Type B pancreatic cell (in vitro differentiated cells): ENCODE data around the gene CHCHD2. TPM values are rescaled to one million over a fixed set of nuclear protein-coding genes. Genes with fewer than 3 reads are reported as not detected.
"Not testable (repeated sequence)": the region's sequence is repeated elsewhere in the genome, so short reads cannot be mapped to it uniquely, and the experiment has no call there.

Source experiments
- DNase-seq: peaks from one replicate; pipeline ENCODE4 v3.0.0; 2021; ENCODE audit warnings: mixed read lengths; ENCODE audit not compliant: unreplicated experiment; ENCODE audit errors: extremely low spot score
- H3K27ac Mint-ChIP-seq: 2 replicates; pipeline ENCODE4 v1.8.0; 2021; ENCODE audit warnings: mild to moderate bottlenecking, mixed read lengths
- H3K27me3 Mint-ChIP-seq: 2 replicates; pipeline ENCODE4 v1.8.0; 2021; ENCODE audit warnings: mixed read lengths
- H3K36me3 Mint-ChIP-seq: 2 replicates; pipeline ENCODE4 v1.8.0; 2021; ENCODE audit warnings: mixed read lengths
- H3K4me1 Mint-ChIP-seq: one replicate; pipeline ENCODE4 v1.8.0; 2021; ENCODE audit warnings: mixed read lengths; ENCODE audit not compliant: unreplicated experiment
- H3K4me3 Mint-ChIP-seq: 2 replicates; pipeline ENCODE4 v1.8.0; 2021; ENCODE audit warnings: mild to moderate bottlenecking, mixed read lengths
- H3K9me3 Mint-ChIP-seq: 2 replicates; pipeline ENCODE4 v1.8.0; 2021; ENCODE audit warnings: mixed read lengths
- long read RNA-seq: library from polyadenylated mRNA; unstranded; transcript quantifications from one replicate; pipeline ENCODE4 v2.0.0, GENCODE V29; 2020
- total RNA-seq: library from RNA; stranded (reverse); gene quantifications from 2 replicates; pipeline ENCODE4 v1.2.1, GENCODE V29; 2021; ENCODE audit warnings: low replicate concordance
- TF ChIP-seq, protein P1 (sequence below): fragments of 200-600 bp; sonication (generic); conservative IDR thresholded peaks from 2 replicates; pipeline ENCODE4 v1.5.0; 2021; ENCODE audit warnings: antibody characterized with exemption, mild to moderate bottlenecking

The CHCHD2 gene, protein sequence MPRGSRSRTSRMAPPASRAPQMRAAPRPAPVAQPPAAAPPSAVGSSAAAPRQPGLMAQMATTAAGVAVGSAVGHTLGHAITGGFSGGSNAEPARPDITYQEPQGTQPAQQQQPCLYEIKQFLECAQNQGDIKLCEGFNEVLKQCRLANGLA
- 61.8 and 251 TPM in 2 replicates for total RNA-seq
- long read RNA-seq, transcript CHCHD2-201 (4 exons, 901 nt) = major isoform, 45 of 45 reads
- long read RNA-seq, partial matches to known transcripts = 0 of 45 reads
- long read RNA-seq, other reads (novel, unspliced or antisense) = 0 of 45 reads

DNA sequence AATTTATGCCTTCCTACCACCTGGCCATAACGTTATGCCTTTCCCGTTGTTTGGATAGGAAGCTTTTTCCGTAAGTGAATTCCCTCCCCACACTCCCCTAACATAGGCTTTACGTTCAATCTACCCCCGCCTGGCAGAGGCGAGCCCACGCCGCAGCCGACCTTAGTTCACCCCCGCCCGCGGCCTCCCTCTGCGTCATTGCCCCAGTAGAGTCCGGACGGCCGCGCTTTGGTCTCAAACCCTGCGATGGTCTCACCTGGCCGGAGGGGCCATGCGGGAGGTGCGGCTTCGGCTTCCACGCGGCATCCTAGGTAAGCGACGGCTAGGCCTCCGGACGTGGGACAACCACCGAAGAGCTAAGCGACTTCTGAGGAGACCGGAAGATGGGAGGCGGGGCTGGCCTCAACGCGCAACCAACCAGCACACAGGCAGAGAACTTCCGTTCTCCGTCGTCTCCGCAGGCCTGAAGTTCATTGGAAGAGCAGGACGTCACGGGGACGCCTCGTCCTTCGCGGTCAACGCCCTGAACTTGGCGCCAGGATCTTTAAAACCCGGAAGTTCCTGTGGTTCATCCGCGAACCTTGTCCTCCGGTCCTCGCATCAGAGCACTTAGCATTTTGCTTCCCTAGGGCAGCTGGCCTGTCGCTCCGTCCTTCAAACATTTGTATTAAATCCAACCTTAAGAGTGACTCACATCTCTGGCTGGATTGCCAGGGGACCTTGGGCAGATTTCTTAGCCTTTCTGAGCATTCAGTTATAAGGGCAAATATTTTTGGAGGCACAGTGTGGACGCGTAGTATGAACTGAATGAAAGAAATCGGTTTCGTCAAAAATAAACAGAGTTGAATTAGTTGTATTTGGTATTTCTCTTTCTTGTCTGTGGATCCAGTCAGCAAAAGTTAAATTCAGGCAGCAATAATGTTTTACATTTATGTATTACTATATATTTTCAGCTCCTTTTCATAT lies at the start of gene CHCHD2:
Gene CHCHD2, minus strand, starts transcription at position 369 of the 966 bp plus-strand sequence. Its CDS starts 63 bp downstream, at position 306.
- Mint-ChIP-seq H3K4me3 (peak within 1 kb of the TSS; percentile 97), H3K4me1 (peaks cover 8% of the 10 kb centered on the region), H3K9me3 (peaks cover 7% of the 10 kb centered on the region), H3K27ac (peak within 1 kb of the TSS; percentile 94), H3K36me3 (peaks cover 8% of the 10 kb centered on the region), H3K27me3 (no peaks in the 10 kb centered on the region)
- DNase-seq = peak; percentile 88
- TF ChIP-seq, protein P1, sequence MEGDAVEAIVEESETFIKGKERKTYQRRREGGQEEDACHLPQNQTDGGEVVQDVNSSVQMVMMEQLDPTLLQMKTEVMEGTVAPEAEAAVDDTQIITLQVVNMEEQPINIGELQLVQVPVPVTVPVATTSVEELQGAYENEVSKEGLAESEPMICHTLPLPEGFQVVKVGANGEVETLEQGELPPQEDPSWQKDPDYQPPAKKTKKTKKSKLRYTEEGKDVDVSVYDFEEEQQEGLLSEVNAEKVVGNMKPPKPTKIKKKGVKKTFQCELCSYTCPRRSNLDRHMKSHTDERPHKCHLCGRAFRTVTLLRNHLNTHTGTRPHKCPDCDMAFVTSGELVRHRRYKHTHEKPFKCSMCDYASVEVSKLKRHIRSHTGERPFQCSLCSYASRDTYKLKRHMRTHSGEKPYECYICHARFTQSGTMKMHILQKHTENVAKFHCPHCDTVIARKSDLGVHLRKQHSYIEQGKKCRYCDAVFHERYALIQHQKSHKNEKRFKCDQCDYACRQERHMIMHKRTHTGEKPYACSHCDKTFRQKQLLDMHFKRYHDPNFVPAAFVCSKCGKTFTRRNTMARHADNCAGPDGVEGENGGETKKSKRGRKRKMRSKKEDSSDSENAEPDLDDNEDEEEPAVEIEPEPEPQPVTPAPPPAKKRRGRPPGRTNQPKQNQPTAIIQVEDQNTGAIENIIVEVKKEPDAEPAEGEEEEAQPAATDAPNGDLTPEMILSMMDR = no peak

- H3K36me3 Mint-ChIP-seq, H3K4me1 Mint-ChIP-seq, H3K27ac Mint-ChIP-seq, H3K9me3 Mint-ChIP-seq, DNase-seq, H3K27me3 Mint-ChIP-seq, H3K4me3 Mint-ChIP-seq: not testable (repeated sequence)
These were observed 24.8 kb upstream of the CHCHD2 start for GRCh38 chr7:56131062-56131461.

DNA sequence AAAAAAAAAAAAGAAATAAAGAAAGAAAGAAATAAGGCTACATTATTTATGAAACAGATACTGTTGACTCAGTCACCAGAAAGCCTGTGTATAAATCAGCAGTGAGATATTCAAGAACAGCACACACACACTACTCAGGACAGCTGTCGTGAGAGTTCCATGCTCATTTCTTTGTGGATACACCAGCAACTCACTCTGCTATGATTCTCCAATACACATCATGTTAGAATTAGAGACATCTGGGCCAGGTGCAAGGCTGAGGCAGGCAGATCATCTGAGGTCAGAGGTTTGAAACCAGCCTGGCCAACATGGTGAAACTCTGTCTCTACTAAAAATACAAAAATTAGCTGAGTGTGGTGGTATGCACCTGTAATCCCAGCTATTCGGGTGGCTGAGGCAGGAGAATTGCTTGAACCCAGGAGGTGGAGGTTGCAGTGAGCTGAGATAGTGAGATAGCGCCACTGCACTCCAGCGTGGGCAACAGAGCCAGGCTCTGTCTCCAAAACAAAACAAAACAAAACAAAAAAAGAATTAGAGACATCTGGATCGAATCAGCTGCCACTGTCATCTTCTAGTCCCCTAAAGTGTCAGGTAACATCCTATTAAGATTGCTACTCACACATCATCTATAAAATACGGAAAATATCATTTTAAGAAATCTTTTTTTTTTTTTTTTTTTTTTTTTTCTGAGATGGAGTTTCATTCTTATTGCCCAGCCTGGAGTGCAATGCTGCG lies 21.1 kb upstream of the CHCHD2 start:
- Mint-ChIP-seq H3K9me3 (no peaks in the 10 kb centered on the region), H3K36me3 (no peaks in the 10 kb centered on the region), H3K27ac (no peak overlapping the region), H3K27me3 (no peaks in the 10 kb centered on the region), H3K4me3 (no peak overlapping the region), H3K4me1 (no peaks in the 10 kb centered on the region)
- TF ChIP-seq, protein P1 = no peak
- DNase-seq = no peak

GRCh38 chr7:56125831-56126230 lies 19.6 kb upstream of the CHCHD2 start:
- TF ChIP-seq, protein P1 = no peak
- no peak for DNase-seq
- Mint-ChIP-seq H3K4me3 (no peak overlapping the region), H3K27me3 (no peaks in the 10 kb centered on the region), H3K4me1 (no peaks in the 10 kb centered on the region), H3K9me3 (no peaks in the 10 kb centered on the region), H3K27ac (no peak overlapping the region), H3K36me3 (no peaks in the 10 kb centered on the region)

- H3K27me3 Mint-ChIP-seq = no peaks in the 10 kb centered on the region
- DNase-seq = no peak
- no peaks in the 10 kb centered on the region for H3K9me3 Mint-ChIP-seq
- H3K27ac Mint-ChIP-seq = no peak overlapping the region
- TF ChIP-seq, protein P1 = no peak
- H3K4me3 Mint-ChIP-seq = no peak overlapping the region
- H3K4me1 Mint-ChIP-seq = no peaks in the 10 kb centered on the region
- no peaks in the 10 kb centered on the region for H3K36me3 Mint-ChIP-seq
These were observed 18.7 kb upstream of the CHCHD2 start for GRCh38 chr7:56124981-56125380.
